ENCODE data around the gene ACSS1. TPM values are rescaled to one million over a fixed set of nuclear protein-coding genes. Genes with fewer than 3 reads are reported as not detected.

The ACSS1 gene
- total RNA-seq, 1 donor from 2014 or later, result 13.5 TPM

DNA sequence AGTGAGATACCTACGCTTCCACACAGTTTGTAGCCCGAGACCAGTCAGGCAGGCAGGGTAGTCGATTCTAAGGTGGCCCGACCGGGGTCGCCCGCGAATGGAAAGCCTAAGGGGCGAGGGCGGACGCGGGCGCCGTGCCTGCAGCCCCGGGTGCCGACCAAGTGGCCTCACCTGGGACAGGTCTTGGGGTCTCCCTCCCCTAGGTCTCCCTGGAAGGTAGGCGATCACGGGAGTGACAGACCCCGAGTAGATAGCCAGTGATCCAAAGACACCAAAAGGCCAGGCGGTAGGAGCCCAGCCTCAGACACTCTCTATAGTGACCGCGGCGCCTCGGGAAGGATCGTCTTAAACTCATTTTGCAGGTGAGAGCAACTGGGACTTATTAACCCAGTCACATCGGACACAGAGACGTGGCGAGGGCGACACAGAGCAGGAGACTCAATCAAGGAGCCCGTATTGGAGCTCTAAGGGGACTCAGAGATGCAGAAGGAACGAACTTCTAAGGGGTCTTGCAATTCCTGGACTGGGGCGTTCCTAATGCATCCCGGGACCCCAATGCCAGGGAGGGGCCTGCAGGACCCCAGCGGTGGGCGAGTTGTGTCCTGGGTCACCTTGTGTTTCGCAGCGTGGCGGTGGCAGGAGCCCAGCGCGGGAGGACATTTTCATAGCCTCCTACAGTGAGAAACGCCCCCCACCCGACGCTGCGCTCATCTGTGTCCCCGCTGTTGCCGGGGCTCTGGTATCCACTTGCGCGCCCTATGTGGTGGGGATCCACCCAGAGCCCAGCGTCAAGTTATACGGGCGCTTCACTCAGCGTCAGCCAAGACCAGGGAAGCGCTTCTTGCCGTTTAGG, 26.1 kb upstream of the ACSS1 start:
- Mint-ChIP-seq H3K27ac (no peak overlapping the region), H3K36me3 (ENCODE audit: low read depth) (peaks cover 2% of the 10 kb centered on the region), H3K4me3 (peak overlapping the region; percentile 57), H3K27me3 (peaks cover 69% of the 10 kb centered on the region), H3K9me3 (peaks cover 4% of the 10 kb centered on the region), H3K4me1 (peaks cover 8% of the 10 kb centered on the region)
- intact Hi-C loops (cut with micrococcal nuclease), result loop anchor here (2.0 to 10.0 kb wide), 2 partner anchors 61 to 95 kb away; no protein-coding TSS in a partner anchor
- DNase-seq, result peak; percentile 83

DNA sequence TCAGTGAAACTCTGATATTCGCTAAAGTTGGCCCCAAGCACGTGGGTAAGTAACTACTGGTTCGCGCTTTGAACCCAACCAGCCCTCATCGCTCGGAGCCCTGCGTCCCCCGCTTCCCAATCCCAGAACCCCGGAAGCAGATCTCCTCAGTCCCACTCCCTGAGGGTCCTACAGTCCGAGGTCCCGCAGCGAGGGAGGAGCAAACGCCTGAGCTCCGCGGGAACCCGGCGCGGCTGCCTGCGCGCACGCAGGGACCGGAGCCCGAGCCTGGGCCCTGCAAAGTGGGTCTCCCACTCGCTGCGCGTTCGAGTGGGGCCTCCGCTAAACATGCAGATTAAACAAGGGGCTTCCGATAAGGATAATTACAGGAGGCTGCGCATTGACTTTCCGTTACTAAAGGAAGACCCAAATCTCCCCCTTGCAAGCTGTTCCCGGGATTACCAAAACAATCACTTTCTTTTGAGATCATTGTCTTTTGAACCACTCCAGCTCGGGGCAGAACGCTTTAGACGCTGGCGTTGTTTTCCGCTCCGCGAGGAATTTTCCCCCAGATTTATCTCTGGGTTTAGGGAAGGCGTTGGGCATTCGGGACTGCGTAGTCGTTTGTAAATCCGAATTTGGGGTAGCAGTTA, 25.3 kb upstream of the ACSS1 start:
- peak overlapping the region; percentile 57 for H3K4me3 Mint-ChIP-seq

DNA sequence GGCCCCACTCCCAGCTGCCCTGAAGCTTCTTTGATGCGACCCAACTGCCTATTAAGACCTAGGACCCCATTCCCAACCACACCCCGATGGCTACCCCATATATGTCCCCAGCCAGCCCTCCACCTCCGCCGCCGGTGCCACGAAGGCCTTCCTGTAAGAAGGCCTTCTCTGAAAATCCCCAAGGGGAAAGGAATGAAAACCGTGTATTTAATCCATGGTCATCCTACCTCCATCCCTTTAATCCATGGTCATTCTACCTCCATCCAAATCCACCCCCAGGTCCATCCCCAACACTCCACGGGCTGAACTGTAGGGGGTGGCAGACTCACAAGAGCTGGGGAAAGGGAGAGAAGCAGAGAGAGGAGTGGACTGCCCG, 24.5 kb upstream of the ACSS1 start:
- Mint-ChIP-seq H3K36me3 (ENCODE audit: low read depth) (peaks cover 2% of the 10 kb centered on the region), H3K9me3 (peaks cover 4% of the 10 kb centered on the region), H3K4me1 (peaks cover 8% of the 10 kb centered on the region), H3K27ac (peak overlapping the region; percentile 14), H3K27me3 (peaks cover 84% of the 10 kb centered on the region), H3K4me3 (no peak overlapping the region)
- DNase-seq, result no peak
- intact Hi-C loops (cut with micrococcal nuclease), result loop anchor here (2.0 to 10.0 kb wide), 2 partner anchors 62 to 96 kb away; no protein-coding TSS in a partner anchor

More for the DNA sequence above, 25.3 kb upstream of the ACSS1 start:
- peaks cover 4% of the 10 kb centered on the region for H3K9me3 Mint-ChIP-seq
- peaks cover 2% of the 10 kb centered on the region for H3K36me3 Mint-ChIP-seq (ENCODE audit: low read depth)
- peaks cover 77% of the 10 kb centered on the region for H3K27me3 Mint-ChIP-seq
- intact Hi-C loops (cut with micrococcal nuclease), result loop anchor here (2.0 to 10.0 kb wide), 2 partner anchors 62 to 96 kb away; no protein-coding TSS in a partner anchor
- H3K4me1 Mint-ChIP-seq, result peaks cover 8% of the 10 kb centered on the region
- DNase-seq, result no peak
- H3K27ac Mint-ChIP-seq, result no peak overlapping the region

DNA sequence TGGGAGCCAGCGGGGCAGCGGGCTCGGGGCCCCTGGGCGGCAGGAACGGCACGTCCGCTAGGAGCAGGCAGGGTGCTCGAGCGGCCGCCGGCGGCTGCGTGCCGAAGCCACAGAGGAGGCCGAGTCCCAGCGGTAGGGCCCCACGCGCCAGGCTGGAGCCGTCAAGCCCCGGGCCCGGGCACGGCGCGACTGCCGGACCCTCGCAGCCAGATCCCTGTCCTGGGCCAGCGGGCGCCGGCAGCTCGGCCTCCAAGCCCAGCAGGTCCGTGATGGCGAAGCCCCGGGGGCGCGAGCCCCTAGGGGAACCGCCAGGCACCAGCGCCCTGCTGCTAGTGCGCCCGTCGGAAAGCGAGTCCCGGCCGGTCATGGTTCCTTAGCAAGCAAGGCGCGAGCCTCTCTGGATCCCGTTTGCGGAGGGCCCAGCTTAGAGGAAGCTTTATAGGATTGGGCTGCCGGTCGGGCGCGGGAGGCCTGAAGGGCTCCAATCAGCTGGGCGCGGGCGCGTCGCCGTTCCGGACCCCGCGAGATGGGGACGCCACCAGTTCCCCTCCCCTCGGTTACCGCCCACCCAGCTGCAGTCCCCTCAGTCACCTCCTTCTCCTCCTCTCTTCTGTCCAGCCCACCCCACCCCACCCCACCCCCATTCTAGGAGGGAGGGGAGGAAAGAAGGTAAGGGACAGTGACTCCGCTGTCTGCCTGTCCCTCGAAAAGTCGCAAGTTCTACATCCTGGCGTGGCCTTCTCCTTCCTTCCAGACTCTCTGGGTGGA, 24.0 kb upstream of the ACSS1 start, which contains the start of gene VSX1:
TSS of gene VSX1 (minus strand) at position 412 of the 768 bp plus-strand sequence. CDS start at position 367, 45 bp downstream.
- intact Hi-C loops (cut with micrococcal nuclease), result loop anchor here (2.0 to 10.0 kb wide), 2 partner anchors 63 to 97 kb away; no protein-coding TSS in a partner anchor
- peaks cover 9% of the 10 kb centered on the region for H3K4me1 Mint-ChIP-seq
- peaks cover 4% of the 10 kb centered on the region for H3K9me3 Mint-ChIP-seq
- peaks cover 84% of the 10 kb centered on the region for H3K27me3 Mint-ChIP-seq
- H3K27ac Mint-ChIP-seq, result peak within 1 kb of the TSS; percentile 14
- H3K36me3 Mint-ChIP-seq (ENCODE audit: low read depth), result peaks cover 2% of the 10 kb centered on the region
- H3K4me3 Mint-ChIP-seq, result no peak within 1 kb of the TSS
- no peak for DNase-seq

GRCh38 chr20:25081065-25081729, 23.3 kb upstream of the ACSS1 start:
- Mint-ChIP-seq H3K27ac (no peak overlapping the region), H3K4me1 (peaks cover 9% of the 10 kb centered on the region), H3K27me3 (peaks cover 85% of the 10 kb centered on the region), H3K36me3 (ENCODE audit: low read depth) (peaks cover 2% of the 10 kb centered on the region), H3K4me3 (no peak overlapping the region), H3K9me3 (peaks cover 4% of the 10 kb centered on the region)
- peak; percentile 79 for DNase-seq
- intact Hi-C loops (cut with micrococcal nuclease), result loop anchor here (10.0 kb wide), 1 partner anchor 64 kb away; no protein-coding TSS in a partner anchor

GRCh38 chr20:25079171-25079570, 21.2 kb upstream of the ACSS1 start:
- Mint-ChIP-seq H3K36me3 (ENCODE audit: low read depth) (peaks cover 2% of the 10 kb centered on the region), H3K27ac (no peak overlapping the region), H3K27me3 (peaks cover 81% of the 10 kb centered on the region), H3K4me3 (no peak overlapping the region), H3K9me3 (peaks cover 4% of the 10 kb centered on the region), H3K4me1 (peaks cover 9% of the 10 kb centered on the region)
- intact Hi-C loops (cut with micrococcal nuclease), result no loop called here
- no peak for DNase-seq

DNA sequence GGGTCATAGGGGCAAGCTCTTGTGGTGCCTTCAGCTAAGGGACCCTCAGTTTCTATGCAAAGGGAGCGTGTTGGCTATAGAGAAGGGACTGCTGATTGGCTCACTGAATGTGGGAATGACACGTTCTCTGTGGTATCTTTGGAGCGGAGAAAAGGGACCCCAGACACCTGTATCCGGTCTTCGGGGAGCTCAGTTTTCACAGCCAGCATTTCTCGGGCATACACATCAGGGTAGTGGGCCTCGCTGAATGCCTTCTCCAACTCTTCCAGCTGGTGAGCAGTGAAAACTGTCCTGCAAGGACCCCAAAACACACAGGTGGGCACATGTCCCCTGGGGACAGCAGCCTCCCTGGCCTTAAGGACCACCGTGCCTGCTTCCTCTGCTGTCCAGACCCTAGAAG, 20.7 kb upstream of the ACSS1 start:
- peaks cover 78% of the 10 kb centered on the region for H3K27me3 Mint-ChIP-seq
- H3K4me1 Mint-ChIP-seq, result peaks cover 7% of the 10 kb centered on the region
- H3K9me3 Mint-ChIP-seq, result peaks cover 4% of the 10 kb centered on the region
- H3K4me3 Mint-ChIP-seq, result no peak overlapping the region
- intact Hi-C loops (cut with micrococcal nuclease), result no loop called here
- peaks cover 2% of the 10 kb centered on the region for H3K36me3 Mint-ChIP-seq (ENCODE audit: low read depth)
- DNase-seq, result no peak
- H3K27ac Mint-ChIP-seq, result no peak overlapping the region

DNA sequence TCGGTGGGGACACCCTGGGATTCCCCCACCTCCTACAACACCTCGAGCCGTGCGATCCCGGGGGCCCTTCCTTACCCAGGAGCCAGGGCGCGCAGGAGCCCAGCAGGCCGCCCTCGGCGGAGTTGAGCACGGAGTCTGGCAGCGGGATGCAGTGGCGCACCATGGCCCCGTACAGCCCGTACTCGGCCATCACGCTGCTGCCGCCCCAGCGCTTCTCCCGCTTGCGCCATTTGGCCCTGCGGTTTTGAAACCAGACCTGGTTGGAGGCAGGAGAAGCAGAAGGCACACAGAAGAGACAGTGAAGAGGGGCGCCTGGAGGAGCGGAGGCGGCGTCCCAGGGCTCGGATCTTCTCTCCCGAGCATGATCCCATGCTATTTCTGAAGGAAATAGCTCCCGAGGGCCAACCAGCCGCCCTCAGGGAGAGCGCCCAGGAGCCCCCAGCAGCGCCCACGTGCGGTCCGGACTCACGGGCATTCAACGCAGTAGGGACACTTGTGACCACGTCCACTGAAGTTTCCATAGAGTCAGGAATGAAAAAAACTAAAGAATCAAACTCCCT, 19.8 kb upstream of the ACSS1 start:
- peaks cover 2% of the 10 kb centered on the region for H3K36me3 Mint-ChIP-seq (ENCODE audit: low read depth)
- H3K27me3 Mint-ChIP-seq, result peaks cover 78% of the 10 kb centered on the region
- intact Hi-C loops (cut with micrococcal nuclease), result no loop called here
- H3K4me3 Mint-ChIP-seq, result peak overlapping the region; percentile 21
- DNase-seq, result no peak
- no peak overlapping the region for H3K27ac Mint-ChIP-seq
- H3K4me1 Mint-ChIP-seq, result peaks cover 5% of the 10 kb centered on the region
- H3K9me3 Mint-ChIP-seq, result peaks cover 4% of the 10 kb centered on the region

GRCh38 chr20:25076731-25077609, 19.0 kb upstream of the ACSS1 start:
- Mint-ChIP-seq H3K27me3 (peaks cover 77% of the 10 kb centered on the region), H3K36me3 (ENCODE audit: low read depth) (peaks cover 2% of the 10 kb centered on the region), H3K4me3 (no peak overlapping the region), H3K4me1 (peaks cover 5% of the 10 kb centered on the region), H3K9me3 (peaks cover 4% of the 10 kb centered on the region), H3K27ac (no peak overlapping the region)
- intact Hi-C loops (cut with micrococcal nuclease), result no loop called here
- no peak for DNase-seq

GRCh38 chr20:25076201-25076600, 18.3 kb upstream of the ACSS1 start:
- Mint-ChIP-seq H3K27me3 (peaks cover 81% of the 10 kb centered on the region), H3K36me3 (ENCODE audit: low read depth) (peaks cover 2% of the 10 kb centered on the region), H3K9me3 (peaks cover 4% of the 10 kb centered on the region), H3K27ac (no peak overlapping the region), H3K4me1 (peaks cover 5% of the 10 kb centered on the region), H3K4me3 (no peak overlapping the region)
- intact Hi-C loops (cut with micrococcal nuclease), result no loop called here
- no peak for DNase-seq

- DNase-seq, result no peak
- Mint-ChIP-seq H3K27ac (no peak overlapping the region), H3K36me3 (ENCODE audit: low read depth) (no peaks in the 10 kb centered on the region), H3K4me1 (peaks cover 2% of the 10 kb centered on the region), H3K4me3 (no peak overlapping the region), H3K27me3 (peaks cover 76% of the 10 kb centered on the region), H3K9me3 (no peaks in the 10 kb centered on the region)
- intact Hi-C loops (cut with micrococcal nuclease), result no loop called here
Observed at GRCh38 chr20:25073544-25073943, 15.6 kb upstream of the ACSS1 start.

- peaks cover 66% of the 10 kb centered on the region for H3K27me3 Mint-ChIP-seq
- H3K4me3 Mint-ChIP-seq, result no peak overlapping the region
- intact Hi-C loops (cut with micrococcal nuclease), result no loop called here
- peaks cover 2% of the 10 kb centered on the region for H3K4me1 Mint-ChIP-seq
- H3K9me3 Mint-ChIP-seq, result no peaks in the 10 kb centered on the region
- no peaks in the 10 kb centered on the region for H3K36me3 Mint-ChIP-seq (ENCODE audit: low read depth)
- no peak for DNase-seq
- H3K27ac Mint-ChIP-seq, result no peak overlapping the region
Observed at GRCh38 chr20:25072226-25072811, 14.4 kb upstream of the ACSS1 start.

All from activated CD4-positive, alpha-beta T cell treated with anti-CD3 and anti-CD28 coated beads, Interleukin-2, amount 10 ng/mL, durations not matched to agents 24 days and 14 days (primary cell).